Stimulated activated CD8-positive, alpha-beta memory T cell treated with anti-CD3 and anti-CD28 coated beads, Interleukin-12 subunit alpha, Interleukin-12 subunit beta, amount 100 ng/mL, for 24 hours (primary cell): ENCODE results near the gene ZNF304.

Experiments used
- DNase-seq: peaks from one replicate; pipeline ENCODE4 v3.0.0-alpha.2; 2020; ENCODE audit errors: extremely low read depth

ZNF304 gene

DNA sequence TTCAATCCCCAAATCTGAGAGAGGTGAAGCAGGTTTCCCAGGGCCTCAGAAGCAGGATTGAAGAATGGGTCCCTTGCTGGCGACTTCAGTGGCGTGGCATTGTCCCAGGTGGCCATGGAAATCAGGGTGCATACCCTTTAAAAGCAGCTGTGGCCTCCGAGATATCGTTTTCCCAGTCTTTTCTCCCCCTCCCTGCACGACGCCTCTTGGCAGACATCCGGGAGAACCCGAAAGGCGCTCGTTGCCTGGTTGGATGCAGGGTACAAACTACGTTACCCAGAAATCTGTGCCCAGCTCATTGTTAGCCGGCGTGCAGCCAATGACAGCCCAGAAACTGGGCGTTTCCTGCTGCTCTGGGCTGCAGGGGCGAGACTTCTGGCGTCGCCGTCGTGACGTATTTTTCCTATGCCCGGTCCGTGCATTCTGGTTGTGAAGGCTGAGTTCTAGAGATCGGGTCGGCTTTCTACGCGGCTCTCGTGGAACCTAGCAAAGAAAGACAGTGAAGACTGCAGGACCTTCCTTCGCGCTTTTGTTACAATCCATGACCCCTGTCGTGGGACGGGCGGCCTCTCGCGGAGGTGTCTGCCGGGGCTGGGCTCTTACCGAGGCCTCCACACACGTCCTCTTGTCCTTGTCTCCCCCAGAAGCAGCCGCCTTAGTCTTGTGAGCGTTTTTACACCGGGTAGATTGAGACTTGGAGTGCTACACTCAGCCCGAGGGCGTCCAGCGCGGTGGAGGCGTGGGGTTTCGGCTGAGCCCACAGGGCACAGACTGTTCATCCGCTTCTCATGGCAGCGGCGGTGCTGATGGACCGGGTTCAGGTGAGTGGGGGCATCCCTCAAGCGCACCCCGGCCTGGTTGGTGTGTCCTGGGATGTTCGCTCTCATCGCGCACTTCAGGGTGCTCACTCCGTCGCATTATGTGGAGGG is at the start of gene ZNF304:
Gene ZNF304, plus strand, starts transcription at position 395 of the 929 bp plus-strand sequence. Its CDS starts 394 bp downstream, at position 789.
- DNase-seq = peak; percentile 60

DNA sequence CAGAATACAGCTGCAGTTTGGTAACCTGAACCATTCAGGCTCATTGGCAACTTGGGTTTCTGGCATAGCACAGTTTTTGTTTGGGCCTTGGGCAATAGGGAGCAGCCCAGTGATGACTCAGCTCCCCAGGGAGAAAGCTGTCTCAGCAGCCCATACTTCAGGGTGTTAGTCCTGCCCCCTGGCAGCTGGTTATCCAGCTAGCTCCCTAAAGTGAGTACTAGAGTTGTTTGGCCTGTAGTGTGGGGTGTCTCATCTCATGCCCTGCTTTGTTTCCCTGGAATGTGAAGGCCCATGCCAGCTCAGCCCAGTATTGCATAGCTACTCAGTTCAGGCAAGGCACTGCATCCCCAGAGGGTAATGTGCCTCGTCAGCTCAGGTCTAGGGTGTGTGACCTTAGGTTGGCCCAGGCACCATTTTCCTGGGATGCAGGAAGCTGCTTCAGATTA is 49.0 kb upstream of the ZNF304 start:
- DNase-seq = no peak

DNA sequence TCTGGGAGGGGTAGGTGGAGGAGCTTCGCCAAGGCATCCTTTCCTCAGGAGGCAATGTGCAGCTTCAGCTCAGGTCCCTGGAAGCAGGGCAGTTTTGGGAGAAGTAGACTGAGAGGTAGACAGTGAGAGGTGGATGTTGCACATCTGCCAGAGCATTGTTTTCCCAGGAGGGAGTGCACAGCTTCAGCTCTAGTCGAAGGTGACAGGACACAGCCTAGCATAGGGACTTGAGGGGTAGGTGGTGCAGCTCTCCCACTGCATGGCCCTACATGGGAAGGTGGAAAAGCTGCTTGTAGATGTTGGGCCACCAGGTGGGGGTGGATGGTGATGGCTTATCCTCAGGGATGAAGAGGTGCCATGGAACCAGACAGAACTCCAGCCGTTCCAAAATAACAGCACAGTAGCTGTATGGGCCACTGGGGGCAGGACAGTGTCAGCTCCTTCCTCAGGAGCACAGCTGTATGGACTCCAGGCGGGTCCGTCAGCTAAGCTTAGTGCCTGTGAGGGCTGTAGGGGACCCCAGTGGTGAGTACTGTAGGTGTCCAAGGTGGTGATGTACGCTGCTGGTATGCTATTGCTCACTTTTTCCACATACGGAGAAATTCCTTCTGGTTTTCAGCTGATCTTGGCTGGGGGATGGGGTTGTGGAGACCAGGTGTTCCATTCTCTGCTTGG is 48.2 kb upstream of the ZNF304 start:
- DNase-seq = no peak

DNA sequence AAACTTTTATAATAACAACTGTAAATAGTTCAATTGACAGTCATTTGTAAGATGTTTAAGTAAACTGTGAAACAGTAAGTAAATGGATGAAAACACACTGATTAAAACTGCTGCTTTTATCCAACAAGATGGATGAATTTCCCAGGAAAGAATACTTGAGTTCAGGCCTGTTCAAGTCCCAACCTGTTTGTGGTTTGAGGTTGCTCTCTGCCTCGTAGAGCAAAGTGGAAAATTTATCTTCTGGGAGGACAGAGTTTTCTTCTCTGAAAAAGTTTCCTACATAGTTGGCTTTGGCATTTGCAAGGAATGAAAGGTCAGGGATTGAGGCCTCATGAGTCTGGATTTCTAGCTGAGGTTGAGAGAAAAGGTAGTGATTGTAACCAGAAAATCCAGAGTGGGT is 46.0 kb upstream of the ZNF304 start:
- DNase-seq = no peak

DNA sequence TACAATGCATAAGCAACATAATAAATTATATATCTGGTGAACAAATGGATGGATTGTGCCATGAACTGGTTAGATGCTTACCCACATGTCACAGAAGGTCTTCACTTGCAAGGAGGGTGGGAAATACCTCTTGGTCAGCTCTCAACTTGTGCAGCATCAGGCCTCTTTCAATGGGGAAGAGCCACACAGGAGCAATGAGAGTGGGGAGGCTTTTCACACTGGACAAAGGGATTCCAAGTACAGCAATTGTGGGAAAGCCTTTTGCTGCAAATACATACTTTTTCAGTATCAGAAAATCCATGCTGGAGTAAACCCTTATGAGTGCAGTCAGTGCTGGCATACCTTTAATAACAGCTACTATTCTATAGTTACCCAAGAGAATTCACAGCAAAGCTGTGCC is 42.6 kb upstream of the ZNF304 start:
- DNase-seq = no peak

DNA sequence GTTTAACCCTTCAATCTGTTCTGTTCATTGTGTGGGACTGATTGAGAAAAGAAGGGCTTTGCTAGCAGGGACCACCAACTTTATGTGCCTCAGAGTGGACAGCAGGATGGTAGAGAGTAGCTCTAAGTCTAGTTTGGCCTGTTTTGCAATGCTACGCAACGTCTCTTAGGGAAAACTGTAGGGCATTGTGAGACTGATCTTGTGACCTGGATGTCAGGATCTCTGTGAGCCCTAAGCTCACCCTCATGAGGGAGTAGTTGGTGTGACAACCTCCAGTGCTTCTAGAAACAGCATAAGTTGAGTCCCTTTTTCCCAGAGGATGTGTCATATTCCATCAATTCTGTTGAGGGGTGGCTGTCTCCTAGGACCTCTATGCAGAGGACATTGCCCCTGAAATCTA is 40.3 kb upstream of the ZNF304 start:
- no peak for DNase-seq

DNA sequence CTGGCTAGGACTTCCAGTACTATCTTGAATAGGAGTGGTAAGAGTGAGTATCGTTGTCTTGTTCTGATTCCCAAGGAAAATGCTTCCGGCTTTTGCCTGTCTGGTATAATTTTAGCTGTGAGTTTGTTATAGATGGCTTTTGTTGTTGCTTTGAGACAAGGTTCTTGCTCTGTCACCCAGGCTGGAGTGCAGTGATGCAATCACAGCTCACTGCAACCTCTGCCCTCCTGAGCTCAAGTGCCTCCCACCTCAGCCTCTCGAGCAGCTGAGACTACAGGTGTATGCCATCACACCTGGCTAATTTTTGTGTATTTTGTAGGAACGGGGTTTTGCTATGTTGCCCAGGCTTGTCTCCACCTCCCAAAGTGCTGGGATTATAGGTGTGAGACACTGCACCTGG is 36.9 kb upstream of the ZNF304 start:
- no peak for DNase-seq

DNA sequence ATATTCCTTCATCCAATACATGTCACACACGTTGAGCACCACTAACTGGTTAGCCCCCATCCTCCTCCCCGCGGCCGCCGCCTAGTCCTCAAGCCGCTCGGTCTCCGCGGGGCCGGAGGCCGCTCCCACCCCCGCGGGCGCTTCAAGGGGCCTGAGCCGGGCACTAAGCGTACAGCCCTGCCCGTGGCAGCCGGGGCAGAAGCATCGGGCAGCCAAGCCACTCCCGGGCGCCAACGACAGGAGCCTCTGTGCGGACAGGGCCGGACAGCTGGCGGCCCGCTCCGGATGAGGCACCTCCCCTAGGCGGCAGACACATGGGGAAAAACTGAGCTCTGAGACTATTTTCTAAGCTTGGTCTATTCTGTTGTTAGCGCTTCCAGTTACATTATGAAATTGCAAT is 33.6 kb upstream of the ZNF304 start:
- no peak for DNase-seq

DNA sequence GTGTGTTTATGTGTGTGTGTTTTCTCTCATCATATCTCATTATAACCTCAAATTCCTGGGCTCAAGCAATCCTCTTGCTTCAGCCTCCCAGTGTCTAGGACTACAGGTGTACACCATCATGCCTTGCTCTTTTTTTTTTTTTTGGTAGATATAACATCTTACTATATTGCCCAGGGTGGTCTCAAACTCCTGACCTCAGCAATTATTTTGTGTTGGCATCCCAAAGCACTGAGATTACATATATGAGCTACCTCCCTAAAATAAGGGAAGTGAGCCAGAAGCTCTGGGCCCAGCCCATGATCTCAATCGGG is 31.2 kb upstream of the ZNF304 start:
- no peak for DNase-seq

DNA sequence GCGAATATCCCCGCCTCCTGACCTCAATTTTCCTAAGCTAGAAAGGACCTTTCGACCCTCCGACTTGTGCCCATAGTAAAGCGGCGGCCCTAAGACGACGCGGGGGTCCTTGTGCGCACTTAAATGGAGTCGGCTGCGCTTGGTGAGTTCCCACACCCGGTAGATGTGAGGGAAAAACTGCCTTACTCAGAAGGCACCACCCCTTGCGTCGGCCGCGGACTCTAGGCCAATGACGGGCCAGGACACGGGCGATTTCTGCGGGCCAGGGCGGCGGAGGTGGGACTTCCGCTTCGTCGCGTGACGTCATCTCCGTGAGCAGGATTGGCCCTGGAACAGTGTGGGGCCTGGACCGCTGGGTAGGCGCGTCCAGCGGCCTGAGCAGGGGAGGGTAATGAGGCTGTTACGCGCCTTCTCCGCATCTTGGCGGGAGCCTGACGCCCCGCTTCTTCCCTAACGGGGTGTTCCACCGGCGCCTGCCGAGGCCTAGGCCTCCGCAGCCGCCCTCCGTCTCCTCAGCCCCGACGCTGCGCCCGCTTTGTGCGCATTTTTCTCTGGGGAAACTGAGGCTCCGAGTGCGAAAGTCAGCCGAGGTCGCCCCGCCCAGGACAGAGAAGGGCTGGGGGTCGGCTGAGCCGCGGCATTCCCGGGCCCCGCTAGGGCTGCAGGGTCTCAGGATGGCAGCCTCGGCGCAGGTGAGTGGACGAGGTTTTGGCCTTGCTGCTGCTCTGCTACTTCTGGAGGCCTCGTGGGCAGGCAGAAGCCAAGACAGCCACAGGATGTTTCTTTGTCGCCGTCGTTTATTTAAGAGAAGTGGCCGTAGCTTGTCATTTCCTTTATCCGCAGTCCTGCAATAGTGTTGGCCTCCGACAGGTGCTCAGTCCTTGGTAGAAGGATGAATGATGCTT is 30.6 kb upstream of the ZNF304 start, which contains the start of gene ZNF543:
Gene ZNF543, plus strand, starts transcription at position 293 of the 905 bp plus-strand sequence. Its CDS starts 382 bp downstream, at position 675.
- peak; percentile 80 for DNase-seq

DNA sequence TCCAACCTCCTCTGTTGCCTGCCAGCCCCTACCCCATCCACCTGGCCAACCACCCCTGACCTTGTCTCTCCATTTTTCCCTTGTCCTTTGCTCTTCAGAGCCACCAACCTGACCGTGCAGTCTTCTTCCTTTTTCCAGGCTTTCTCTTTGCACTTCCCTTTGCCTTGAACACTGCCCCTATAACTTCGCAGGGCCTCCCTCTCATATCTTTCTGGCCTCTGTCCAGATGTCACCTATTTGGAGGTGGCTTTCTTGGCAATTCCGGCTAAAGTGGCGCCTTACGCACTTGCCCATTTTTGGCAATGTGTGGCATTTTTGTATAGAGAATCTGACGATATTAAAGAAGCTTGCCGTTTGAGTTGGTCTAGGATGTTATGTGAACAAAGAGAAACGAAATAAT is 30.0 kb upstream of the ZNF304 start:
- DNase-seq = no peak

DNA sequence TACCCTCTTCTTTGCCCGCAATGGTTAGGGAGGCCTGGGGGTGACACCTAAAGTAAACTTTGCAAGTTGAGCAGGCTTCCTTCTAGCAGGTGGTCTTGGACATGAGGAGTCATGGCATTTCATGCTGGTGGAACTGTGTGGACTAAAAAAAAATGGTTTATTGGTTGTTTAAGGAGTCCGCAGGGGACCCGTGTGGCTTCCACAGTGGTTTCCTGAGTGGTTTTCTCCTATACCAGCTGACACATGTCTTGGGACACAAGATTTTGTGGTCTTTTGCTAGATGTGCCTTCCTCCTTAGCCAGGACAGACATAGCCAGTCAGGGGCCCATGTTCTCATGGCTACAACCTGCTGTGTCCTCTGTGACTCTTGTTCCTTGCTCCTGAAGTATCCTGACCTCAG is 29.3 kb upstream of the ZNF304 start:
- DNase-seq = no peak

DNA sequence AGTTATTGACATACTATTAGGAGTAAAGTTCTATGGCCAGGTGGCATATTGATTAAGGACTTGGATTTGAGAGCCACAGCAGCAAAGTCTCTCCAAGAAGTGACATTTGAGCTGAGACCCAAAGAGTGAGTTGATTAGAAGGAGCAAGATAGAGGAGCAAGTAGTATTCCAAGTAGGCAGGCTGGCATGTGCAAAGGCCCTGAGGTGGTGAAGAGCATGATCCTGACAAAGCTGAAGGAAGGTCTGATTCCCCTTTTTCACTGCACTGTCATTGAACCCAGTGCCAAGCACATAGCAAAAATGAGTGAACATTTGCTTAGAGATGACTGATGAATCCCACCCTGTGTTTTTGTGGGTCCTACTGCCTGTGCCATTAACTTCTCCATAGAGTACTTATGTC is 26.1 kb upstream of the ZNF304 start:
- no peak for DNase-seq

DNA sequence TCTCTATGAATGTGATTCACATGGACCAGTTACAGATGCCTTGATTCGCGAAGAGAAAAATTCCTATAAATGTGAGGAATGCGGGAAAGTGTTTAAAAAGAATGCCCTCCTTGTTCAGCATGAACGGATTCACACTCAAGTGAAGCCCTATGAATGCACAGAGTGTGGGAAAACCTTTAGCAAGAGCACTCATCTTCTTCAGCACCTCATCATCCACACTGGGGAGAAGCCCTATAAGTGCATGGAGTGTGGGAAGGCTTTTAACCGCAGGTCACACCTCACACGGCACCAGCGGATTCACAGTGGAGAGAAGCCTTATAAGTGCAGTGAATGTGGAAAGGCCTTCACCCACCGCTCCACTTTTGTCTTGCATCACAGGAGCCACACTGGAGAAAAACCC is 23.1 kb upstream of the ZNF304 start:
- no peak for DNase-seq

DNA sequence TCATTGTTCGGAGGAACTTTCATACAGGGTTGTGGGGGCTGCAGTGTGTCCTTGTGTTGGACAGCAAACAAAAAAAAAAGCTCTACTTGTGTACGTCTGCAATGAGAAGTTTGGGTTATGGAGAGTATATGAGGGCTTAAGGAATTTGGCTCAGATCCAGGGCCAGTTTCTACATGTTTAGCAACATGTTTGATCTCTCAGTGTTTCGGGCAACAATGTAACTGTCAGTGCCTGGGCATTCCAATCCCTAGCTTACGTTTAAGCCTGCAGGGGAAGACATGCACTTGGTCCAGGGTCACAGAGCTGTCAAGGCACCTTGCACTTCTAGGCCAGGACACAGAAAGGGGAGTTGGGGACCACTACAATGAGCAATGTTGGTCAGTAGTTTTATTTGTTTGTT is 16.9 kb upstream of the ZNF304 start:
- no peak for DNase-seq

DNA sequence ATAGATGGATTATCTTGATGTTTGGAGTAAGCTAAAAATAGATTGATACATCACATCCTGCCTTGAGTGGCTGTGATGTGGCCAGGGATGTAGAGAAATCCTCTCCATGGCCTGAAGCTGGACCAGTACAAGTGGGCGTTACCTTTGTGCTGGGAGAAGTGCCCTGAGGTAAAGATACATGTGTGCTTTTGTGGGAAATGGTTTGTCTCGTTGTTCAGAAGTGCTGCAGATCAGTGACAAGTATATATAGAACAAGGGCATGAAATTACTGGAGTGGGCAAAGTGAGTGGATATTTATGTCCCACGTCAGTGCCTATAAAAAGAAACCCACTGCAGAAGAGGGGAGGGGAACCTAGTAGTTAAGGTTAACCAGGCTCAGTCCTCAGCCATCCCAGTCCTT is 12.2 kb upstream of the ZNF304 start:
- no peak for DNase-seq

DNA sequence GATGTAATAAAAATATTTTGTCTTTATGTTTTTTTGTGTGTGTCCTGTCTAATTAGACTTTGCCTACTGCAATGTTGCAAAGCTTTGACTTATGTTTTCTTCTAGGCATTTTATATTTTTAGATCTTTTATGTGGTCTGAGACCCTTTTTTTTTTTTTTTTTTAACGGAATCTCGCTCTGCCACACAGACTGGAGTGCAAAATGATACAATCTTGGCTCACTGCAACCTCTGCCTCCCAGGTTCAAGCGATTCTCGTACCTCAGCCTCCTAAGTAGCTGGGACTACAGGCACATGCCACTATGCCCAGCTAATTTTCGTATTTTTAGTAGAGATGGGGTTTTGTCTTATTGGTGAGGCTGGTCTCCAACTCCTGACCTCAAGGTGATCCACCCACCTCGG is 8.5 kb upstream of the ZNF304 start:
- no peak for DNase-seq

DNA sequence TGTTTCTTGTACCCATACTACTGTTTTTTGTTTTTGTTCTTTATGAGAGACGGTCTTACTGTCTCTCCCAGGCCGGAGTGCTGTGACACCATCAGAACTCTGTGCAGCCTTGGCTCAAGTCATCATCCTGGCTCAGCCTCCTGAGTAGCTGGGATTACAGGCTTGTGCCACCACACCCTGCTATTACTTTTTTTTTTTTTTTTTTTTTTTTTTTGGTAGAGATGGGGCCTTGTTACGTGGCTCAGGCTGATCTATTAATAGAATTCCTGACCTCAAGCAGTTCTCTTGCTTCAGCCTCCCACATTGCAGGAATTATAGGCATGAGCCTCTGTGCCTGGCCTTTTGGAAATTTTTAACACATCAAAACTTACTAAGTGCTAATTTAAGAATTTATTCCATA is 2.9 kb upstream of the ZNF304 start:
- DNase-seq = no peak

DNA sequence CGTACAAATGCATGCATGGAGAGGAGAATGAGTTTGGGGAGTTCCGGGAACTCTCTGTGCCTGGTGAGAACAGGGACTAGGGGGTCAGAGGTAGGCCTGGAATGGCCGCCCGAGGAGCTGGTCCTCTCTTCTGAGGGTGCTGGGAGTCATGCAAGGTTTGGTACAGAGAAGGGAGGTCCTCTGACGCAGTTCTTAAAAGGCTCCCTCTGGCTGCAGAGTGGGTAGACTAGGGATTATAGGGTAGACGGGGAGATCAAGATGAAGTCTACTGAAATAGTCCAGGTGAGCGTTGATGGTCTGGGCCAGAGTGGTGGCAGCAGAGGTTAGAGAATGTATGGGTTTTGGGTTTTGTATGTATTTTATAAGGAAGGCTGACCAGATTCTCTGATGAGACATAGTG is 796 bp downstream of the ZNF304 start:
- no peak for DNase-seq

DNA sequence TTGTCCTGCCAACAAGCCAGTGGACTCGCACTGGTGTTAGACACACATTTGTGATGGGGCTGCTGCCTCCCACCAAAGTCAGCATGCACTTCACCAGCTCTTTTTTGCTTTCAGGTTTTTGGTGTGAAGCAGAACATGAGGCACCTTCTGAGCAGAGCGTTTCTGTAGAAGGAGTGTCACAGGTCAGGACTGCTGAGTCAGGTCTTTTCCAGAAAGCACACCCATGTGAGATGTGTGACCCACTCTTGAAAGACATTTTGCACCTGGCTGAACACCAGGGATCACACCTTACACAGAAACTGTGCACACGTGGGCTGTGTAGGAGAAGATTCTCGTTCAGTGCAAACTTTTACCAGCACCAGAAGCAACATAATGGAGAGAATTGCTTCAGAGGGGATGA is 4.8 kb downstream of the ZNF304 start:
- DNase-seq = no peak

DNA sequence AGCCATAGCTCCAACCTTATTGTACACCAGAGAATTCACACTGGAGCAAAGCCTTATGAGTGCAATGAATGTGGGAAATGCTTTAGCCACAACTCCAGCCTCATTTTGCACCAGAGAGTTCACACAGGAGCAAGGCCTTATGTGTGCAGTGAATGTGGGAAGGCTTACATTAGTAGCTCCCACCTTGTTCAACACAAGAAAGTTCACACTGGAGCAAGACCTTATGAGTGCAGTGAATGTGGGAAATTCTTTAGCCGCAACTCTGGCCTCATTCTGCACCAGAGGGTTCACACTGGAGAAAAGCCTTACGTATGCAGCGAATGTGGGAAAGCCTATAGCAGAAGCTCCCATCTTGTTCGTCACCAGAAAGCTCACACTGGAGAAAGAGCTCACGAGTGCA is 6.3 kb downstream of the ZNF304 start:
- DNase-seq = no peak

DNA sequence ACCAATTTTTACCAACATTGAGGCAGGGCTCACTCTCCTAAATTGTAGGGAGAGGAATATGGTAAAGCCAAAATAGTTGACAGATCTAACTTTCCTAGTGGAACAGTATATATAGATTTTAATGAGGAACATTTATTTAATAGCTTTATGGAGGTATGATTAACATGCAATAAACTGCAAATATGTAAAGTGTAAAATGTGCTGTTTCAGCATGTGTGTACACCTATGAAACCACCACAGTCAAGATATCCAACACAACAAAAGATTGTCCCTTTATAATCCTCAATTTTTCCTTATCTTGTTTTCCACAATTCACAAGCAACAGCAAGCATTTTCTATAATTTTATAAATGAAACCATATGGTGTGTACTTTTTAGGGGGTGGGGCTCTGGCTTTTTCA is 8.2 kb downstream of the ZNF304 start:
- no peak for DNase-seq
